HG03159 (cell line): ENCODE data around the gene SLC25A26.
A peak's percentile ranks its signal among the peaks of the same experiment; 100 is the strongest.
"Not testable (repeated sequence)": the region's sequence is repeated elsewhere in the genome, so short reads cannot be mapped to it uniquely, and the experiment has no call there.

Experiments used
- ATAC-seq: cut with Tn5 transposase; IDR thresholded peaks from one replicate; pipeline ENCODE4 v1.9.1; 2021; ENCODE audit warnings: mild to moderate bottlenecking, moderate library complexity; ENCODE audit not compliant: unreplicated experiment

The SLC25A26 gene

DNA sequence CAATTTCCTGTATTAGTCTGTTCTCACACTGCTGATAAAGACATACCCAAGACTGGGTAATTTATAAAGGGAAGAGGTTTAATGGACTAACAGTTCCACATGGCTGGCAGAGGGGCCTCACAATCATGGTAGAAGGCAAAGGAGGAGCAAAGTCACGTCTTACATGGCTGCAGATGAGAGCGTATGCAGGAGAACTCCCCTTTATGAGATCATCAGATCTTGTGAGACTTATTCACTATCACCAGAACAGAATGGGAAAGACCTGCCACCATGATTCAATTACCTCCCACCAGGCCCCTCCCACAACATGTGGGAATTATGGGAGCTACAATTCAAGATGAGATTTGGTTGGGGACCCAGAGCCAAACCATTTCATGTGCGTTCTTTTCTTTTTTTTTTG, 5.3 kb downstream of the SLC25A26 start:
- ATAC-seq = not testable (repeated sequence)

DNA sequence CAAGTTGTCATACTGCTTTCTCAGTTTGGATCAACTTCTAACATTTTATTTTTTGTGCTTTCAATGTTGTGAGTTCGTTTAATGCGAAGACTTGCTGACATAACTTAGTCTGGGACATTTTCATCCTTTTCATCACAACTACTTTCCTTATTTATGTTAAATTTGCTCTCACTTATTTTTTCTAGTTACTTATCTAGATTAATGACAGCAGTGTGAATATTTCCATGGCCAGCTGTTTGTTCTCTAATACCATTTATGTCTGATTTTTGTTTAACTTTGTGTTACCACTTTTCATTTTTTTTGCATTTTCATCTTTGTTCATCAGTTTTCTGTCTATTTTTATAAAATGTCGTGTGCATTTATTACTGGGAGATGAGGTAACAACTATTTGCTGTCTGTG, 6.2 kb downstream of the SLC25A26 start:
- no peak for ATAC-seq

DNA sequence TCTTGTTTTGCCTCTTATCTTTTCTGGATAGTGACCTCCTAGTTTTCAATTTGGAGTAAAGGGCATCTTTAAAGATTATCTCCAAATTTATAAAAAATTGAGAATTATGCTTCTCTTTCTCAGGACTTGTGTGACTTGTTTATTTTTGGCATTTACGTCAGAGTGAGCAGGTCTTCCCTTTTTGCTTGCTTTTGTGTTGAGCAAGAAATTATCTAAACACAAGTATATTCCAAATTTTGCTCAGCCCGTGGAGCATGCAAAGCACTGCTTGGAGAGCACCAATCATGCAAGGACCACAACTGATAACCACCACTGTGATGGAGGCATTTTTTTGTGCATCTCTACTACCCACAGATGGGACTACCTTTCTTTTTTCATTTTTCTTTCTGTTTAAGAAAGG, 7.1 kb downstream of the SLC25A26 start:
- no peak for ATAC-seq

DNA sequence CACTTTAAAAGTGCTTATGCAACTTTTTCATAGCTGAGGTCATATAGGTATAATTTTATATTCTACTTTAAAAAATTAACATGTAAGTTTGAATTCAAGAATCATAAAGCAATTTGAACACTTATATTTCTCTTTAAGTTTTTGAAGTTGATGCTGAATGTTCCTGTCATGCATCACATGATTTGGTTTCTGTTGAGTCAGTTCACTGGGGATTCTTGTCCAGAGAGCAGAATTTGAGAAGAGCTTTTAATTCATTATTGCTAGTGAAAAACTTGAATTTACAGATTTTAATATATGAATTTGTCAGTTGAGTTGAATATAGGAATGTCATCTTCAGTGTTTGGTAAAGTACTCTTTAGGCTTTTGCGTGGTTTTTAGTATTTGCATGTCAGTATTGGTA, 7.9 kb downstream of the SLC25A26 start:
- ATAC-seq = no peak

DNA sequence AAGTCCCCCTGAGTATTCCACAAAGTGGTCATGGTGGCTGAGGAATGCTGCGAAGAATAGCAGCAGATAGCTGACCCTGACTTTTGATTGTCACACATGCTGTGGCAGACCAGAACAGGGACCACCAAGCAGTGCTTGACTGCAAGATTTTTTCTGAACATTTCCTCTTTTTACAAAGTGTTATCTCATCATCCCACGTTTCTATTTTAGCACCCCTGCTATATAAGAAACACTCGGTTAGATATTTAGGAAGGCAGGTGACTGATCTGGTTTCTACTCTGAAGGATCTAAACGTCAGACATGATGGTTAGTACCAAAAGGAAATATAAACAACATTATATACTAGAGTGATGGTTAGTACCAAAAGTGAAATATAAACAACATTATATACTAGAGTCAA, 9.1 kb downstream of the SLC25A26 start:
- ATAC-seq = no peak

DNA sequence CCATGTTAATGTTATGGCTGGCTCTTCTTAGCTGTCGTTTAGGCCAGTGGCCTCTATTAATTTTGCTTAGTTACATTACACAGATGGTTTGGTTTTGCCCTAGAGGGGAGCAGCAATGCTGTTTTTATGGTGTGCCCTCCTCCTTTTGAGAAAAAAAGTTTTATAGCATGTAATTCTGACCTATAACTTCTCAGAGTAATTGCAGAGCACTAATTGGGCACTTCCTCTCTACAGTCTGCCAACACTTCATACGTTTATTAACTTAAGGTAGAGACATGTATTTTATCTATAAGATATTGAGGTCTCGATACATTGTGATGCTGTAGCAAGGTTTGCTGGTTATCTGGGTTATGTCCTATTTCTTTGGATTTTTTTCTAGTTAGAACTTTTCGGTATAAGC, 12.2 kb downstream of the SLC25A26 start:
- no peak for ATAC-seq

DNA sequence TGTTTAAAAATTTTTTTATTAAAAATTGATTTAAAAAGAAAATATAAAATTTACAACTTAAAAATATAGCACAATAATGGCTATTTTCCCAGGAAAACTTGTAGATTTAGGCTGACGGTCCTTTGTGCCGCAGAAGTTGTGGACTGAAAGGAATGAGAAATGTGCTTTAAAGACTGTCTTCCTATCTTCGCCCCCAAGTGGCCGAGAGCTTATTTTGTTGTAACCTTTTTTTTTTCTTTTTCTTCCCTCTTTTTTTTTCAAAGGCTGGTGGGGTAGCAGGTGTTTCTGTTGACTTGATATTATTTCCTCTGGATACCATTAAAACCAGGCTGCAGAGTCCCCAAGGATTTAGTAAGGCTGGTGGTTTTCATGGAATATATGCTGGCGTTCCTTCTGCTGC, 15.5 kb downstream of the SLC25A26 start:
- ATAC-seq = no peak

DNA sequence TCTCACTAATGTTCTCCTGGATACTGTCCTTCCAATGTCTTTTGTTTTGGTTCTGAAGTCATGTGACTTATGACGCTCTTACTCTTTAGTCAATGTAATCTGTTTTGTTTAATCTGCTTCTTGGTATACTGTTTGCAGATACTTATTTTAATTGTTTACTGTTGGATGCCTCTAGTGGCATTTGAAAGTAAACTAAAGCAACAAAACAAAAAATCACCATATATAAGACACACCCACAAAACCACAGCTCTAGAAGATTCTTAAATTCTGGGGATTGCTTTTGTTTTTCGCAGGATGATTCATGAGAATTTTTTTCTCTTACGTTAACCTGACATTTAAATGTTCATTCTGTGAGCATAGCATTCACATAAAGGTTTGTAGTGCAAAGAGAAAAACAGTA, 16.8 kb downstream of the SLC25A26 start:
- no peak for ATAC-seq

DNA sequence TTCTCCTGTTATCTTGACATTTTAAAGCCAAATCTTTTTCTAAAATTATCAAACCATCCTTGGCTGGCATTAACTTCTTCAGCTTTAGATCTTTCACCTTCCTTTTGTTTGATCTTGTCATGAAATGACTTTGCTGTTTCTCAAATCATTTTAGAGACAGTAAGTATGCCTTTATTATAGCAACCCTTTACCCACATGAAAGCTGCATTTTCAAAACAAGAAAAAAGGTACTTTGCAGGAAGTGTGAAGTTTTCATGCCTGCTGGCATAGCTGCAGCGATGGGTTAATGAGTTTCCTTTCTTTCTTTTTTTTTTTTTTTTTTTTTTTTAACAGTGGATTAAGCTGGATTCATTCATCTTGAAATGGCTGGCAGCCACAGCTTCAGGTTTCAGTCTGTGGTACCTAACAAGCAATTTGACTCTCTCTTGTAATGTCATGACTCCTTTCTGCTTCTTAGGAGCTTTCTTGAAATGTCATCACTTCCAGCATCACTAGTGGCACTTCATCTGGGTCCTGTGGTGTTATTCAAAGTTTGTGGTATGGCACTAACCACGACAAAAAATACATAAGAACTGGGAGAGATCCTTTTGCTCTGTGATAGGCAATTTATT, 18.8 kb downstream of the SLC25A26 start:
- ATAC-seq = no peak

DNA sequence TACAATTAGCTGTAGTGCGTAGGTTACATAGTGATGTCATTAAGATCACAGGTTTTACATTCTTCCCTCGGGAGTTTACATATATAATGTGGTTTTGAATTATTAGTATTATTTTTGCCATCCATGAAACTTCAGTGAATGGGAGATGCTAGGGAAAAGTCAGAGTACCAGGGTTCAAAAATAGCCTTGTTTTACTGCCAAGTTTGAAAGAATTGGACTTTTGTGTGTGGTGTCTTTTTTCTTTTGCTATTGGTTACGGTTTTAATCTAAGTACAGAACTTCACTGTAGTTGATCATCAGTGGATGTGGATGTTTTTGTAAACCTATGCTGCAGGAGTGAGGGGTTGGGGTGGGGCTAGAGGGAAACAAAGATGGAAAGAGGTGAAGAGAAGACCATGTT, 20.7 kb downstream of the SLC25A26 start:
- no peak for ATAC-seq

DNA sequence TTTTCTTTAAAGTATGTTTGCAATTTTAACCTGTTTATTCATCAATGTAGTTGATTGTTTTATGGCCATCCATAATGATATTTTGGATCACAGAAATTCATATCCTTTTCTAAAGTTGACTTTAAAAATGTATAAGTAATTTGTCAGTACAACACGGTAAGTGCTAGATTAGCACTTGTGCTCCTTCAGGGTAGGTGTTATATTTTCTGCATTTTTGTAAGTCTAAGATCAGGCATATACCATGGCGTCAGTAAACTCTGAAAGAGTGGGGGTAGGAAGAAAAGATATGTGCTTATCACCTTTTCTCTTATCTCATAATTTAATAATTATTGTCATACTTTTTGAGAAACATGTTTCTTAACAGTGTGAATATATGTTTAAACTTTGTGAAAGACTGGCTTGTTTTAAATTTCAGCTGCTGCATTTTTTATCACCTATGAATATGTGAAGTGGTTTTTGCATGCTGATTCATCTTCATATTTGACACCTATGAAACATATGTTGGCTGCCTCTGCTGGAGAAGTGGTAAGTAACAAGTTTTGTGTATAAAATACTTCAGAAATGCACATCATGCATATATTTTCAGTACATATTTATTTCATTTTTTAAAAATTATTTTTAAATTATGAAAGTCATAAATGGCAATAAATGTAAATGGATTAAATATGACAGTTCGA, 22.1 kb downstream of the SLC25A26 start:
- no peak for ATAC-seq

DNA sequence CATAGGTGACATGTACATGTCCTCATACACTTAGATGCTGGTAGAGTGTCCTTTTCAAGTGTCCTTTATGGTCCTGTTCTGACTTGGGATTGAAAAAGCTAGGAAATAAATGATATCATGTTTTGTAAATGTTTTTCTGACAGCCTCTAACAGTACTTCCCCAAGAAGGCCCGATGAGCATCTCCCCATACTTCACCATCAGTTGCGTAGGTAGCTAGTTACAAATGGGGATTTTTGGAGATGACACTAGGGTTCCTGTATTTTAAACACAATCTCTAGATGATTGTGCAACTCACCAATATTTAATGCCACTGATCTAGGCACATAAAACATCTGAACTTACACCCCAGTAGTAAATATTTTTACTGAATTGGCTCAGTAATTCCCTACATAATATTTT, 27.8 kb downstream of the SLC25A26 start:
- ATAC-seq = no peak

DNA sequence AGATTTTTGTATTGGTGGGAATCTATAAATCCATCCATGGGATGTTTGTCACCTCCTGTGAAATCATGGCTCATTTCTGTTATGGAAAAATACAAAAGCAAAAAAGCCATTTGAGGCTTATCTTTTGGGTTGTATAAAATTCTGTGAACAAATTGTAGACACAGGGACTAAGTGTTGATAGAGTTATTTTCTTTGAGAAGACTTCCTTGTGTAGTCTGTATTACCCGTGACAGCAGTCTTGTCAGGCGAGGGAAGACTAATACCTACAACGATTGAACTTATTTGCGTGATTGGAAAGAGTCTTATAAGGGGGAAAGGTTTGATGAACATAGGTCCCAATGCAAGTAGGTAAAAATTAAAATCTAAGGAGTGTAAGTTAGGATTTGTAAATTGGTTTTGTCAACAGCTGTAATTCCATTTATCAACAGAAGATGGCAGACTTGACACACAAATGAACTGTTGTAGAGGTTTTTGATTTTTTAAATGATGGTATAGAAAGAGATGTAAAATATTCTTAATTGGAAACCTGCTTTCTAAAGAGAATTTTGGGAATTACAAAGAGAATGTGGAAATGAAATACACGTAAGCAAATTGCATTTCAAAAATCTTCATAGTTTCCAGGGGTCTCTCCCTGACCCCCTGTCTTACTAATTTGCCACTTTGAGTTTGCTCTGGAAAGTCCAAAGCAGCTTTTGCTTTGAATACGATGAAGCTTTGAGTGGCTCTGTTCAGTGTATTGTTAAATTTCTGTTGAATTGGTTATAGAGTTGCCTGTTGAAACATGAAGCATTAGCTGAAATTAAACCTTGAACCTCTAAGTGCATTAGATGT, 33.2 kb downstream of the SLC25A26 start:
- ATAC-seq = no peak

DNA sequence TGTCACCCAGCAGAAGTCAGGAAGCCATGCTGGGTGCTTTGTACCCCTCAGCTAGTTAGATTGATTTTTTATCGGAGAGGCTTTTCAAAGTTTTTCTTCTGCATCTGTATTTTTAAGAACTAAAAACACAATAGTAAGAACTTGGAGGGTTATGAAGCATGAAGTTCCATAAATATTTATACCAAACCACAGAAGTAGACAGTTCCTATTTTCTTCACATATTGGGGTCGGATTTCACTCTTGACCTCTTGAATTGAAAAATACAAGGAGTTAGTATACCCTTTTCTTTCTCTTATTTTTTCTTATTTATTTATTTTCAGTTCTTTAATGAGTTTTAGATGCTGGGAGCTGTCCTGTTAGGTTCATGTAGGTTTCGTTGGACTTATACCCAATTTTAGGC, 35.1 kb downstream of the SLC25A26 start:
- no peak for ATAC-seq

DNA sequence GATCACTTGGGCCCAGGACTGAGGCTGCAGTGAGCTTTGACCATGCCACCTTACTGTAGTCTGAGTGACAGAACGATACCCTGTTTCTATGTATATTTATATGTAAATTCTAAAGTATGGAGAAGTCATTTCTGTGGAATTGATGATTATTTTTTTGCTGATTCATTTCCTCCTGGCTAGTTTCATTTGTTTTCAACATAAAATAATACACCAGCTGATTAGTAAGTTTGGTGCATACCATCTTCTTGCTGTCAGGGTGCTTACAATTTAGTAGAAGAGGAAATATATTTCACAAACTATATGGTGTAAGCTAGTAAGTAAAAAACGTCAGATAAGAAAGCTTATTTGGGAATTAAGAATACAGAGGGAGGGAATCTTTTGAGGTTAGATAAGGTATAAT, 36.0 kb downstream of the SLC25A26 start:
- no peak for ATAC-seq

DNA sequence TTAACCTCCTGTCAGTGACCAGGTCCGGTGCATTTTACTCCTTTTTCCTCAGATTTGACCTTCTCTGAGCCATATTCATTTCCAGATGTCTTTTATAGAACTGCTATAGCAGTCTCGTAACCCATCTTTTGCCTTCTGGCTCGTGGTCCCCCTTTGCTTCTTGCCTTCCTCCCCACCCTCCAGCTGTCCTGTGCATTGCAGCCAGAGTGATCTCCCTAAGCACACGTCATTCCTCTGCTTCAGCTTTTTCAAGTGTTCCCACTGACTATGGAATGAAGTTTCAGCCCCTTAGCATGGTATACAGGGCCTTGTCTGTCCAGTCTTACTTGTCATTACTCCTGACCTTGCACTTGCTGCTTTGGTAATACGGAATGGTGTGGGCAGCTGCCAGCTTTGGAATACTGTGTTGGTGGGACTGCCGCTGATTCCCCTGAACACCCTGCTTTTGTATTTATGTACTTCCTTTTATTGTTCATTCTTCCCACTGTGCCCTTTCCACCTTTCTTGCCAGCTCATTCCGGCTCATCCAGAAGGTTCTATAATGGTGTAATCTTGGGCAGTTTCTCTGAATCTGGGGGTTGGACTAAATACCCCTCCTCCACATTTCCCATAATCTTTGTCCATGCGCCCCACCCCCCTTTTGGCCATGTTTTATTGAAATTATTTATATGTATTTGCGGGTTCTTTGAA, 38.9 kb downstream of the SLC25A26 start:
- no peak for ATAC-seq

DNA sequence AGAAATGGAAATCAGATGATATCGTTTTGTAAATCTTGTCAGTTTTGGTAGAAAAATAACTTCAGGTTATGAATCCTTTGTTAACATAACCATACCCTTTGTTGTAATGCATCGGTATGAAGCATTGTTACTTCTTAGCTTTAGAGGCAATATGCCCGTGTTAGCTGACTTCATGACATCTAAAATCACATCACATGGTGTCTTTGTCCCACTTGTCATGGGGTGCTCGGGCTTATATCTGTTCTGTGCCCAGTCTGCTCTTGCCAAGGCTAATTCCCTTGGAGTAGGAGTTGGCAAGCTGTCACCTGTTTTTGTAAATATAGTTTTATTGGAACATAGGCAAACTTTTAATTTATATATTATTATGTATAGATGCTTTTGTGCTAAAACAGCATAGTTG, 39.6 kb downstream of the SLC25A26 start:
- no peak for ATAC-seq

DNA sequence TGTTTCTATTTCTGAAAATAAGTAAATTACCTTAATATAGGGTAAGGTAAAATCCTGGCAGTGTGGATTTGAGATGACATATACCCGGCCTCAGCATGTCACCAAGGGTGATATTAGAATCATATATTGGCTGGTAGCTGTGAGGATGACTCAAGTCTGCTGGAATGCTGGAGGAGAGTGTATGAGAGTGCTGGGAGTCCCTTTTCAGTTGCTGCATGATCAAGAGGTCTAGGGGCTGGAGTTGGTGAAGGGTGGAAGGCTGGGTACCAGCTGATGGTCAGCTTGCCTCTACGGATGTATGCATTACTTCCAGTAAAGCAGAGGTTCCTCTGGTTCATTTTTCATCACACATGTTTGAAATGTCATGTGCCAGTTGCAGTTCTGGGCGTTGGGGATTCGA, 40.6 kb downstream of the SLC25A26 start:
- no peak for ATAC-seq

DNA sequence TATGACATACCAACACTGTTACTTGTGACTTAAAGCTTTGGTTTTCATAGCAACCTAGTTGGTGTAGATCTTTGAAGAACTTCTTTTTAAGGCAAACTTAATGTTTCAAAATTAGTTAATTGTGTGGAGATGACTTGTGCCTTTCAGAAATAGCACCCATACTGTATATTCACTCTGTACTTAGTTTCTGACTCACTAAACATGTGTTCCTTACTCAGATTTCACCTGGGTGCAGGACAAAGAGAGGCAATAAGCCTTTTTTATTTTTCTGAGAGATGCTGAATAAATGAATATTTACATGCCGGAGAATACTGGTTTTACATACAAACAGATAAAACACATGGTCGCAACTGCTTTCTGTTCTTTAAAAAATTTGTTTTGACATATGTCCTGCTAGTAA, 44.8 kb downstream of the SLC25A26 start:
- ATAC-seq = no peak

DNA sequence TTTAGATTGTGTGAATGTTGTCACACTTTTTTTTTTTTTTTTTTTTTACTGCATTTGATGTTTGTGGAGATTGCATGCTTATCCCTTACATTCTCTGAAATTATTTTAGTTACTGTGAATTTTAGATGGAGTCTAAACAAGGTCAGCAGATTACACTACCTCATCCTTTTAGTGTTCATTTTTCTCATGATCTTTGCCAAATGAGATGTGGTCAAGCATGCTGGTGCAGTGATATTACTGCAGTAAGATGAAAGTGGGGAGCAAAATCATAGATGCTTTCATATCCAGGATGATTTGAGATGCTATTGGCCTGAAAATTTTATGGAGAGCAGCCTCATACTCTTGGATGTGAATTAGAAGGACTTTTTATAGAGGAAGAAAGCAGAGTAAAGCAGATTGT, 45.8 kb downstream of the SLC25A26 start:
- ATAC-seq = no peak

DNA sequence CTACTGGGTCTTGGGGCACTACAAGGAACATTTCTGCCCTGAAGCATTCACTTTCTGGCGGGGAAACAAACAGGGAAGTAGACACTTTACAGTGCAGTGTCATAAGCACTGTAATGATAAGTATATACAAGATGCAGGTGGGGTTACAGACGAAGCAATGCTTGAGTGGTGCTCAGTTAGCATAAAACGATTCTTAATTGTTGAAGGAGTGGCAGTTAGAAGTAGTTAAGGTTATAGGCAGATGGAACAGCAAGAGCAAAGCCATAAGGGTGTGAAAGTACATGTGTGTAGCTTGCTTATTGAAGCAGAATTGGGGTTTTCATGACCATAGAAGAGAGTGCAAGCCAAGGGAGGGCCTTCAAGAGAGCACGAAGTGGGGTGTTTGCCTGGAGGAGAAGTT, 46.2 kb downstream of the SLC25A26 start:
- ATAC-seq = peak; percentile 78

DNA sequence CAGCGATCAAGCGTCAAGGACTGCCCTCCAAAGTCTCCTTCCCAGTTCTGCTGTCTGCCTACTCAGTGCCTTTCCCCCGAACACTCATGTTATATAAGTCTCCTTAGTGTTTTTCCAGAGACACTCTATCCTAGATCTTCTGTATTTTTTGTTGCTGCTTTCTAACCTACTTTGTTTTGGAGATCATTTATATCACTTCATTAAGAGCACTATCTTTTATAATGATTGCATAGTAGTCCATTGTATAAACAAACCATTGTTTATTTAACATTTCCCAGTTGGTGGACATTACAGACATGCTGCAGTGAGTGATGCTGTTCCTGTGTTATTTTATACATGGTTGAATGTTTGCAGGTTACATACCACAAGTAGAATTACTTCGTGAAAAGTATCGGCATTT, 47.1 kb downstream of the SLC25A26 start:
- no peak for ATAC-seq
